ENCODE measurements around the gene GTF2IRD1.

DNA sequence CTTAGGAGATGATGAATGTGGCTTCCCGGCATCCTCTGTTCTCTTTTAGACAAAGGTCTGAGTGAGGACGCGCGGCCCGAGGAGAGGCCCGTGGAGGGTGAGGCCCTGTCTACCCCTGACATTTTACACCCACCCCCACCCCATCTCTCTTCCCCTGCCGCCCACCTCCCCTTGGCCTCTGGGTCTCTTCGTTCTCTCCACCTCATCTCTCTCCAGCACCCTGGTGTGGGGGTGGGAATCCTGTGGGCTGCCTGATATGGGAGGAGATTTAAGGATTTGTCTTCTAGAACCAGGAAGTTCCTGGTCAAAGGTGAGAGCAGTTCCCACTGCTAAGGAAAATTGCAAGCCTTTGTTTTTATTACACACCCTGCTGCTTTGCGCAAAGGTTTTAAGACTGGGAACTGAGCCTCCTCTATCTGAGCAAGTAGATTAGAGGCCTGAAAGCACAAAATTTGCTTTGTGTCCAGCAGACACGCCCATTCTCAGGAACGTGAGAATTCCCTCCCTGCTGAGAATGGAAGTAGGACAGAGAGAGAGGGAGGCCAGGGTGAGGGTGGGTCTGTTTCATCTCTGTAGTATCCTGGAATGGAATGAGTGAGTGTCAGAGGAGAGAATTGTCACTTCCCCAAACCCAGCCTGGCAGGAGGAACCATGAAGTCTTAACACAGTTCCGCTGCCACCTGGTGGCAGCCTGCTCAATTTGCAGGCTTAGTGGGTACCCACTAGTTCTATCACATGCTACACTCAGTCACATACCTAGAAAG, 91.2 kb downstream of the GTF2IRD1 start:
- TF ChIP-seq, protein P1, sequence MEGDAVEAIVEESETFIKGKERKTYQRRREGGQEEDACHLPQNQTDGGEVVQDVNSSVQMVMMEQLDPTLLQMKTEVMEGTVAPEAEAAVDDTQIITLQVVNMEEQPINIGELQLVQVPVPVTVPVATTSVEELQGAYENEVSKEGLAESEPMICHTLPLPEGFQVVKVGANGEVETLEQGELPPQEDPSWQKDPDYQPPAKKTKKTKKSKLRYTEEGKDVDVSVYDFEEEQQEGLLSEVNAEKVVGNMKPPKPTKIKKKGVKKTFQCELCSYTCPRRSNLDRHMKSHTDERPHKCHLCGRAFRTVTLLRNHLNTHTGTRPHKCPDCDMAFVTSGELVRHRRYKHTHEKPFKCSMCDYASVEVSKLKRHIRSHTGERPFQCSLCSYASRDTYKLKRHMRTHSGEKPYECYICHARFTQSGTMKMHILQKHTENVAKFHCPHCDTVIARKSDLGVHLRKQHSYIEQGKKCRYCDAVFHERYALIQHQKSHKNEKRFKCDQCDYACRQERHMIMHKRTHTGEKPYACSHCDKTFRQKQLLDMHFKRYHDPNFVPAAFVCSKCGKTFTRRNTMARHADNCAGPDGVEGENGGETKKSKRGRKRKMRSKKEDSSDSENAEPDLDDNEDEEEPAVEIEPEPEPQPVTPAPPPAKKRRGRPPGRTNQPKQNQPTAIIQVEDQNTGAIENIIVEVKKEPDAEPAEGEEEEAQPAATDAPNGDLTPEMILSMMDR (IDR thresholded peaks at IDR 0.05) = peak in 3 of 6 experiments; percentile 24 to 38 (median 34)
- TF ChIP-seq POLR2A (IDR thresholded peaks at IDR 0.05) = no peak
